MM.1S (cell line): ENCODE measurements around the gene FBXW12.

Experiments
- EZH2 ChIP-seq: fragments of 300-600 bp; sonication (generic); optimal IDR thresholded peaks from 2 replicates; pipeline ENCODE3; 2017; ENCODE audit warnings: low read depth, mild to moderate bottlenecking, antibody characterized with exemption, low read length, mixed read lengths
- TF ChIP-seq, protein P1 (sequence below): fragments of 300-600 bp; sonication (generic); IDR thresholded peaks from 2 replicates; pipeline ENCODE4 v1.5.1; 2016; ENCODE audit warnings: antibody characterized with exemption, low read length, mixed read lengths

DNA sequence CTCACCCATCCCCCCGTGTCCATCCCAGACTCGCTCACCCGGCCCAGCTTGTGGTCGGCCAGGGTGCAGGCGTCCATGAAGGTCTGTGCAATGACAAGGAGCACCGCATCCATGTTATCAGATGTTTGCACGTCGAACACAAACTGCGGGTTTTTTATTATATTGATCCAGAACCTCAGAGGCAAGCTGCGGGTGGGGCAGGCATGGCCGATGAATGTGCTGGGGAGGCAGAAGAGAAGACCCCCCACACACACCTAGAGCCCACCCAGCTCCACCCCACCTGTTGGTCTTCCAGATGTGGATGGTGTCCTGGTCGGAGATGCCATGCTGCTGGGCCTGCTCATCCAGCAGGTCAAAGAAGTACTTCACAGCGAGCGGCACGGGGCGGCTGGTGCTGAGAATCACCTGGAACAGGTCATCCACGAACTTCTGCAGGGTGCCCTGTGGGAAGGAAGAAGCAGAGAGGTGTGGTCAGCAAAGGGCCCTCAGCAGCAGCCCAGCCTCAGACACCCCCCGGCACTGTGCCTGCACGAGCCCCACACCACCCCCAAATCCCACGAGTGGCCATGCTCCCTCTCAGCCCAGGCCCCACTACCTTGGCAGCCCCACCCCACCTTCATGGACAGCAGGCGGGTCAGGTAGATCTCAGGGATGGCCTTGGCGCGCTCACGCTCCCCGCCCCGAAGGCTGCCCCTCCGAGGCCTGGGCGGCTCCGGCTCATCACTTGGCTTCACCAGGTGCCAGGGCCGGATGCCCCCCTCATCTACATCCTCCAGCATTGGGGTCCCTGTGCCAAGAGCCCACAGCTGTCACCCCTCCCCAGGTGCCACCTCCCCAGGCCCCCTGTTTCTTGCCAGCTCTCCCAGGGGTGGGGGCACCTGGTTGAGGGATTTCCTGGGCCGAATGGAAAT is 37.5 kb downstream of the FBXW12 start:
- TF ChIP-seq, protein P1, sequence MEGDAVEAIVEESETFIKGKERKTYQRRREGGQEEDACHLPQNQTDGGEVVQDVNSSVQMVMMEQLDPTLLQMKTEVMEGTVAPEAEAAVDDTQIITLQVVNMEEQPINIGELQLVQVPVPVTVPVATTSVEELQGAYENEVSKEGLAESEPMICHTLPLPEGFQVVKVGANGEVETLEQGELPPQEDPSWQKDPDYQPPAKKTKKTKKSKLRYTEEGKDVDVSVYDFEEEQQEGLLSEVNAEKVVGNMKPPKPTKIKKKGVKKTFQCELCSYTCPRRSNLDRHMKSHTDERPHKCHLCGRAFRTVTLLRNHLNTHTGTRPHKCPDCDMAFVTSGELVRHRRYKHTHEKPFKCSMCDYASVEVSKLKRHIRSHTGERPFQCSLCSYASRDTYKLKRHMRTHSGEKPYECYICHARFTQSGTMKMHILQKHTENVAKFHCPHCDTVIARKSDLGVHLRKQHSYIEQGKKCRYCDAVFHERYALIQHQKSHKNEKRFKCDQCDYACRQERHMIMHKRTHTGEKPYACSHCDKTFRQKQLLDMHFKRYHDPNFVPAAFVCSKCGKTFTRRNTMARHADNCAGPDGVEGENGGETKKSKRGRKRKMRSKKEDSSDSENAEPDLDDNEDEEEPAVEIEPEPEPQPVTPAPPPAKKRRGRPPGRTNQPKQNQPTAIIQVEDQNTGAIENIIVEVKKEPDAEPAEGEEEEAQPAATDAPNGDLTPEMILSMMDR = no peak
- no peak for TF ChIP-seq EZH2
